ENCODE data around the gene APOBEC3B. TPM values are rescaled to one million over a fixed set of nuclear protein-coding genes. Genes with fewer than 3 reads are reported as not detected.
A peak's percentile ranks its signal among the peaks of the same experiment; 100 is the strongest.
"Not testable (repeated sequence)": the region's sequence is repeated elsewhere in the genome, so short reads cannot be mapped to it uniquely, and the experiment has no call there.

APOBEC3B gene
- total RNA-seq, 1 donor from 2014 or later, result 15.2 TPM

GRCh38 chr22:38989466-38989865 lies 7.3 kb downstream of the APOBEC3B start:
- DNase-seq (ENCODE audit: low read depth), result no peak
- Histone ChIP-seq H3K4me3 (ENCODE audit: low read depth, low read length) (no peak overlapping the region), H3K27me3 (ENCODE audit: control insufficient read depth, insufficient read depth, low read length) (no peaks in the 10 kb centered on the region), H3K36me3 (ENCODE audit: control insufficient read depth, insufficient read depth, low read length) (no peaks in the 10 kb centered on the region)
- TF ChIP-seq CTCF (IDR thresholded peaks at IDR 0.05; ENCODE audit: insufficient read depth, low read length, poor library complexity, severe bottlenecking), result no peak

- H3K27me3 ChIP-seq (ENCODE audit: control insufficient read depth, insufficient read depth, low read length), result peaks cover 11% of the 10 kb centered on the region
Measured at GRCh38 chr22:38992871-38993371, 10.8 kb downstream of the APOBEC3B start.

GRCh38 chr22:38996105-38996504 lies 14.0 kb downstream of the APOBEC3B start:
- H3K27me3 ChIP-seq (ENCODE audit: control insufficient read depth, insufficient read depth, low read length), result peaks cover 11% of the 10 kb centered on the region
- no peak for DNase-seq (ENCODE audit: low read depth)
- no peak overlapping the region for H3K4me3 ChIP-seq (ENCODE audit: low read depth, low read length)
- TF ChIP-seq CTCF (IDR thresholded peaks at IDR 0.05; ENCODE audit: insufficient read depth, low read length, poor library complexity, severe bottlenecking), result no peak
- no peaks in the 10 kb centered on the region for H3K36me3 ChIP-seq (ENCODE audit: control insufficient read depth, insufficient read depth, low read length)

More at GRCh38 chr22:38992871-38993371, 10.8 kb downstream of the APOBEC3B start:
- not testable (repeated sequence) for H3K36me3 ChIP-seq (ENCODE audit: control insufficient read depth, insufficient read depth, low read length); H3K4me3 ChIP-seq (ENCODE audit: low read depth, low read length); DNase-seq (ENCODE audit: low read depth)

- no peak for DNase-seq (ENCODE audit: low read depth)
- H3K27me3 ChIP-seq (ENCODE audit: control insufficient read depth, insufficient read depth, low read length), result peaks cover 11% of the 10 kb centered on the region
- no peak for TF ChIP-seq CTCF (IDR thresholded peaks at IDR 0.05; ENCODE audit: insufficient read depth, low read length, poor library complexity, severe bottlenecking)
Measured at GRCh38 chr22:38997518-38997917, 15.4 kb downstream of the APOBEC3B start.

GRCh38 chr22:39003165-39003638 lies 21.1 kb downstream of the APOBEC3B start:
- no peaks in the 10 kb centered on the region for H3K36me3 ChIP-seq (ENCODE audit: control insufficient read depth, insufficient read depth, low read length)
- no peak overlapping the region for H3K4me3 ChIP-seq (ENCODE audit: low read depth, low read length)
- no peak for DNase-seq (ENCODE audit: low read depth)
- no peaks in the 10 kb centered on the region for H3K27me3 ChIP-seq (ENCODE audit: control insufficient read depth, insufficient read depth, low read length)
- peak; percentile 76 for TF ChIP-seq CTCF (IDR thresholded peaks at IDR 0.05; ENCODE audit: insufficient read depth, low read length, poor library complexity, severe bottlenecking)

More at GRCh38 chr22:38997518-38997917, 15.4 kb downstream of the APOBEC3B start:
- no peaks in the 10 kb centered on the region for H3K36me3 ChIP-seq (ENCODE audit: control insufficient read depth, insufficient read depth, low read length)
- H3K4me3 ChIP-seq (ENCODE audit: low read depth, low read length), result no peak overlapping the region

- no peak for DNase-seq (ENCODE audit: low read depth)
- H3K27me3 ChIP-seq (ENCODE audit: control insufficient read depth, insufficient read depth, low read length), result no peaks in the 10 kb centered on the region
- no peaks in the 10 kb centered on the region for H3K36me3 ChIP-seq (ENCODE audit: control insufficient read depth, insufficient read depth, low read length)
- no peak for TF ChIP-seq CTCF (IDR thresholded peaks at IDR 0.05; ENCODE audit: insufficient read depth, low read length, poor library complexity, severe bottlenecking)
- H3K4me3 ChIP-seq (ENCODE audit: low read depth, low read length), result no peak overlapping the region
Measured at GRCh38 chr22:39007177-39007576, 25.0 kb downstream of the APOBEC3B start.

- H3K4me3 ChIP-seq (ENCODE audit: low read depth, low read length); H3K36me3 ChIP-seq (ENCODE audit: control insufficient read depth, insufficient read depth, low read length); DNase-seq (ENCODE audit: low read depth); H3K27me3 ChIP-seq (ENCODE audit: control insufficient read depth, insufficient read depth, low read length): not testable (repeated sequence)
Measured at GRCh38 chr22:39008271-39008850, 26.2 kb downstream of the APOBEC3B start.

Data from kidney epithelial cell (primary cell).